Mesothelial cell of epicardium (in vitro differentiated cells): Measurements from ENCODE around the gene NDUFAF4. TPM values are rescaled to one million over a fixed set of nuclear protein-coding genes. Genes with fewer than 3 reads are reported as not detected.
A peak's percentile ranks its signal among the peaks of the same experiment; 100 is the strongest.

ENCODE experiments used
- DNase-seq, 2 experiments: peaks; one replicate each; pipeline ENCODE4 v3.0.0; 2021; ENCODE audit warnings: low spot score in 2 of 2; ENCODE audit not compliant: unreplicated experiment in 2 of 2
- H3K27ac Mint-ChIP-seq: 2 replicates; pipeline ENCODE4 v1.8.0; 2021; ENCODE audit warnings: mixed read lengths
- H3K27me3 Mint-ChIP-seq: 2 replicates; pipeline ENCODE4 v1.8.0; 2021; ENCODE audit warnings: low read depth, mixed read lengths
- H3K36me3 Mint-ChIP-seq: 2 replicates; pipeline ENCODE4 v1.8.0; 2021; ENCODE audit warnings: mixed read lengths
- H3K4me1 Mint-ChIP-seq: 2 replicates; pipeline ENCODE4 v1.8.0; 2021; ENCODE audit warnings: mixed read lengths
- H3K4me3 Mint-ChIP-seq: 2 replicates; pipeline ENCODE4 v1.8.0; 2021; ENCODE audit warnings: mild to moderate bottlenecking, moderate library complexity, mixed read lengths
- H3K9me3 Mint-ChIP-seq: 2 replicates; pipeline ENCODE4 v1.8.0; 2021; ENCODE audit warnings: mixed read lengths
- CTCF ChIP-seq: fragments of 200-600 bp; sonication (generic); IDR thresholded peaks from one replicate; pipeline ENCODE4 v1.5.0; 2021; ENCODE audit warnings: antibody characterized with exemption; ENCODE audit not compliant: unreplicated experiment
- total RNA-seq: library from RNA; stranded (reverse); gene quantifications from 3 replicates; pipeline ENCODE4 v1.2.1, GENCODE V29; 2021

NDUFAF4 gene
- total RNA-seq, 1 donor from 2014 or later, result 40.6 TPM

DNA sequence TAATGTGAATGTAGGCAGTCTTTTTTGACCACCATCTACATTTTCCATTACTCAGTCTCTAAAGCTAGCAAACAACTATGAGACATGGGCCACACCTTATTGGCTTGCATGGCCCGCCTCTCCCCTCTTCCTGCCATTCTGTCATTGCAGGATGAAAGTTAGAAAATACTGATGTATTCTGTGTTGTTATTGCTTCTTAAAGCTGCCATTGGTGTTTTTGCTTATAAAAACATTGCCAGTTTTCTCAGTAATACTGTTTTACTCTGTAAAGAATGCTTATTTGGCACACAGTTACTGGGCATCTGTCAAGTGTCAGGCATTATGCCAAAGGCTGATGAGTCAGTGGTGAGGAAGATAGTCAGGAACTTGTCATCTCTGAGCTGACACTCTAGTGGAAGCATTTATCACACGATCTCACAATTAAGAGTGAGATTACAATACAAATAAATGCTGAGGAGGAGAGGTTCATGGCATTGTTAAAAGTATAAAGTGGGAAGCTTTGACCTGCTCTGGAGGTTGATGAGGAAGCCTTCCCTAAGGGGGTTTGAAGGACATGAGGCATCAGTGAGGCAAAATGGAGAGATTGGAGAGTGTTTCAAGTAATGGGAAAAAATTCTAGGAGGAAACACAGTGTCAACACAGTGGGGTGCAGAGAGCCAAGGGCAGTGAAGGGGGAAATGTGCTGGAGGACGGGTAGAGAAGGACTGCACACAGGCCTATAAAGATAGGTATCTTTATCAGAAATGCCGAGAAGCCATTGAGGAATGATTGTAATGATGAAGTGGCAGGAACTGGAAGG, 41.5 kb upstream of the NDUFAF4 start:
- TF ChIP-seq CTCF, result no peak
- Mint-ChIP-seq H3K36me3 (no peaks in the 10 kb centered on the region), H3K9me3 (no peaks in the 10 kb centered on the region), H3K27ac (peak overlapping the region; percentile 13), H3K4me1 (peaks cover 31% of the 10 kb centered on the region), H3K4me3 (no peak overlapping the region), H3K27me3 (peaks cover 20% of the 10 kb centered on the region)
- no peak for DNase-seq

DNA sequence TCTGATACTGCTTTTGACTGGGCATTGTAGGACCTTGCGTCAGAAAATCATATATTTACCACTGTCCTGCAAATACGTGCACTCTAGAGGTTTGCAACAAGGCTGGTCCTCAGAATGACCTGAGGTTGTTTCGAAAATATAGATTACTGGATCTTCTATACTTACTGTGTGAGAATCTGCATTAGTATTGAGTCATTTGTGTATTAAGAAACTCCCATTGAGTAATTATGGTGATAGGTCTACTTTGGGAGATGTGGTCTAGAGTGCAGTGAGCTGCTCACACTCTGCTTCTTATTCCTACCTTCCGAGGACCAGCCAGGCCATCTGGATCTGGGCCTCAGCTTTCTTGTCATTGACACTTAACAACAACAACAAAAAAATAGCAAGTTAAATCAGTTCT, 36.4 kb upstream of the NDUFAF4 start:
- peaks cover 17% of the 10 kb centered on the region for H3K27me3 Mint-ChIP-seq
- no peaks in the 10 kb centered on the region for H3K36me3 Mint-ChIP-seq
- H3K9me3 Mint-ChIP-seq, result no peaks in the 10 kb centered on the region
- no peak for DNase-seq
- no peak overlapping the region for H3K4me3 Mint-ChIP-seq
- no peak overlapping the region for H3K27ac Mint-ChIP-seq
- peaks cover 36% of the 10 kb centered on the region for H3K4me1 Mint-ChIP-seq
- TF ChIP-seq CTCF, result no peak

DNA sequence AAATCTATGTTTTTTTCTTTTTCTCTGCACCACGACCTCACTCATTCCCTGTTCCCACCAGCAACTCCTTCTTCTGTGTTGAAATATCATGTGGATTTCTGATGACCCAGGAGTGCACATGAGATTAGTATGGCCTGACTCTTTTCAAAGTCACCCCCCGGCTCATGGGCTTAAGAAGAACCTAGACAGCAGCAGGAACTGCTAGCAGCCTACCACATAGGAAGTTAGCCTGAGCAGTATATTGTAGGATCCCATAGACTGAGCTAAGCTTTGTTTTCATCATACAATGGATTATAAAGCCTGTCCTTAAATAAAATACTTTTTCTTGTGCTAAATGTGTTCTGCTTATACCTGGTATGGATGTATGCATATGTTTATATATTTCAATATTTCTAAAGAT, 33.5 kb upstream of the NDUFAF4 start:
- no peaks in the 10 kb centered on the region for H3K9me3 Mint-ChIP-seq
- peaks cover 49% of the 10 kb centered on the region for H3K4me1 Mint-ChIP-seq
- peaks cover 16% of the 10 kb centered on the region for H3K27me3 Mint-ChIP-seq
- no peaks in the 10 kb centered on the region for H3K36me3 Mint-ChIP-seq
- no peak for TF ChIP-seq CTCF
- H3K27ac Mint-ChIP-seq, result no peak overlapping the region
- DNase-seq, result no peak
- H3K4me3 Mint-ChIP-seq, result no peak overlapping the region

DNA sequence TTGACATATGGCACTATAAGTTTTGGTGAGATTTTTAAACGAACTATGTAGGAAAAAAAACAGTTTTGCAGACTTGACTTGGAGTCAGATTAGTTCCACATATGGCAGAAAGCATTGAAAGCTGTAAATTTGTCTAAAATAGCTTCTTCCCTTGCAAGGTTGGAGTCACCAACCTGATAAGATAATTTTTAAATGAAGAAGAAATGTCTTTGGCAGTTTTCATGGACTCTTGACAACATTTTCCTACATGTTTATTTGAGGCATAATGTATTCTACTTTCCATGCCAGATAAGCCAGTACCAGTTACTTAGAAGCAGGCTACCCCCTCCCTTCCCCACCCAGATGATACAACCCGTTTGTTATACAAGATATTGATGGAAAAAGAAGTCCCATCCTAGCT, 32.0 kb upstream of the NDUFAF4 start:
- Mint-ChIP-seq H3K4me1 (peaks cover 59% of the 10 kb centered on the region), H3K36me3 (no peaks in the 10 kb centered on the region), H3K4me3 (no peak overlapping the region), H3K27me3 (peaks cover 18% of the 10 kb centered on the region), H3K27ac (peak overlapping the region; percentile 77), H3K9me3 (no peaks in the 10 kb centered on the region)
- no peak for TF ChIP-seq CTCF
- DNase-seq, result no peak

DNA sequence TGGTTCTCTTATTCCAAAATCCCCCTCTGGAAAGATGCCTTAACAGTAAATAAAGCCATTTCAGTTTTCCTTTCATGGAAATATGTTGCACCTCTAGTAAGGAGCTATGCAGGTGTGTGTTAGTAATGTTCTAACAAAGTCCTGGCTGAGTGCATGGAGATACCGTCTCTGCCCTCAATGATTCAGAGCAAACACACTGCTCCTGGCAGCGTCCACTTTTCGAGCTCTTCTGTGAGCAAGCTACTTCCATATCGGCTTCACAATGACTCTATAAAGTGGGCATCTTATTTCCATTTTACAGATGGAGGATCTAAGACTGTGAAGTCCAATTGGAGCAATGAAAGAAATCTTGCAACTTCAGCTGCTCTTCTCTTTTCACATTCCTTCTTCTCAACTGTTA, 30.0 kb upstream of the NDUFAF4 start:
- H3K4me3 Mint-ChIP-seq, result no peak overlapping the region
- TF ChIP-seq CTCF, result no peak
- no peaks in the 10 kb centered on the region for H3K36me3 Mint-ChIP-seq
- H3K9me3 Mint-ChIP-seq, result no peaks in the 10 kb centered on the region
- no peak overlapping the region for H3K27ac Mint-ChIP-seq
- peaks cover 58% of the 10 kb centered on the region for H3K4me1 Mint-ChIP-seq
- no peak for DNase-seq
- H3K27me3 Mint-ChIP-seq, result peaks cover 24% of the 10 kb centered on the region
